Breast epithelium (tissue), 3 donors: ENCODE data around the gene PDCD1.

Experiments
- POLR2A ChIP-seq: fragments of 450-650 bp; IDR thresholded peaks from one replicate; pipeline ENCODE4 v1.6.1; 2016; ENCODE audit warnings: antibody characterized with exemption, mild to moderate bottlenecking, moderate library complexity
- POLR2AphosphoS5 ChIP-seq, 3 donors: sonication (generic); formaldehyde crosslinking; IDR thresholded peaks; one replicate each; pipeline ENCODE4 v1.6.1; 2017; ENCODE audit warnings: antibody characterized with exemption in 3 of 3

GRCh38 chr2:241870611-241871537, 12.2 kb upstream of the PDCD1 start:
- no peak for TF ChIP-seq POLR2A
- no peak for TF ChIP-seq POLR2AphosphoS5 (IDR thresholded peaks at IDR 0.05)
